Measurements from ENCODE around the gene CHEK1.
"Not testable (repeated sequence)": the region's sequence is repeated elsewhere in the genome, so short reads cannot be mapped to it uniquely, and the experiment has no call there.

The CHEK1 gene

GRCh38 chr11:125701018-125701610 is 76.2 kb downstream of the CHEK1 start:
- no peak for DNase-seq (ENCODE audit: low read depth in 2 of 2)

- no peak for DNase-seq (ENCODE audit: low read depth in 2 of 2)
Measured at GRCh38 chr11:125701858-125702621, 77.1 kb downstream of the CHEK1 start.

- not testable (repeated sequence) for DNase-seq (ENCODE audit: low read depth in 2 of 2)
Measured at GRCh38 chr11:125704686-125705085, 79.7 kb downstream of the CHEK1 start.

GRCh38 chr11:125720781-125721180 is 95.8 kb downstream of the CHEK1 start:
- DNase-seq (ENCODE audit: low read depth in 2 of 2), result no peak

- no peak for DNase-seq (ENCODE audit: low read depth in 2 of 2)
Measured at GRCh38 chr11:125724125-125724524, 99.2 kb downstream of the CHEK1 start.
